Gastroesophageal sphincter (tissue), 4 donors: Measurements from ENCODE around the gene THSD4. TPM values are rescaled to one million over a fixed set of nuclear protein-coding genes. Genes with fewer than 3 reads are reported as not detected.

ENCODE experiments used
- ATAC-seq: fragments of 150-250 bp; one replicate; pipeline ENCODE4 v1.9.1; 2016; ENCODE audit warnings: mild to moderate bottlenecking, moderate library complexity
- H3K27ac ChIP-seq, 4 donors: fragments of 200-600 bp; sonication (generic) in 3 of 4; 1 replicate in 3 of 4; 2 replicates in 1 of 4; pipeline ENCODE4 v1.5.1; 2016 to 2019
- H3K27me3 ChIP-seq: fragments of 200-600 bp; sonication (generic); one replicate; pipeline ENCODE4 v1.5.1; 2019
- H3K36me3 ChIP-seq, 2 donors: fragments of 200-600 bp; sonication (generic); one replicate each; pipeline ENCODE4 v1.5.1; 2019; ENCODE audit warnings: control low read depth in 1 of 2
- H3K4me1 ChIP-seq, 3 donors: fragments of 200-600 bp; sonication (generic); 1 replicate in 2 of 3; 2 replicates in 1 of 3; pipeline ENCODE4 v1.5.1; 2016 to 2019; ENCODE audit warnings: control low read depth in 2 of 3
- H3K4me3 ChIP-seq, 2 donors: fragments of 200-600 bp; sonication (generic); one replicate each; pipeline ENCODE4 v1.5.1; 2019; ENCODE audit warnings: mild to moderate bottlenecking in 1 of 2, moderate library complexity in 1 of 2
- H3K9me3 ChIP-seq, 3 donors: fragments of 200-600 bp; sonication (generic); one replicate each; pipeline ENCODE4 v1.5.1; 2017 to 2019; ENCODE audit warnings: control low read depth in 2 of 3
- EP300 ChIP-seq: sonication (generic); formaldehyde crosslinking; IDR thresholded peaks from one replicate; pipeline ENCODE4 v1.6.1; 2017; ENCODE audit warnings: antibody characterized with exemption, mild to moderate bottlenecking
- POLR2A ChIP-seq, 2 donors: fragments of 450-650 bp; IDR thresholded peaks; one replicate each; pipeline ENCODE4 v1.6.1; 2017; ENCODE audit warnings: antibody characterized with exemption in 2 of 2, mild to moderate bottlenecking in 2 of 2, moderate library complexity in 1 of 2
- POLR2AphosphoS5 ChIP-seq: sonication (generic); formaldehyde crosslinking; IDR thresholded peaks from one replicate; pipeline ENCODE4 v1.6.1; 2017; ENCODE audit warnings: antibody characterized with exemption
- WGBS, 2 donors: methylation state at CpG; one replicate each; pipeline ENCODE4 v1.1.5; 2018; ENCODE audit warnings: low coverage in 1 of 2; 5-methylcytosine and 5-hydroxymethylcytosine counted together
- total RNA-seq, 4 donors: library from RNA; depleted of rRNA; stranded (reverse); fragments of >200 nt; gene quantifications; one replicate each; pipeline ENCODE4 v1.1.0, GENCODE V29; 2016
- TF ChIP-seq, protein P1 (sequence below), 4 experiments: fragments of 200-600 bp in 2 of 4; fragments of 450-650 bp in 2 of 4; sonication (generic) in 1 of 4; IDR thresholded peaks; one replicate each; pipeline ENCODE4 v1.5.1; 2017 to 2019; ENCODE audit warnings: antibody characterized with exemption in 4 of 4, mild to moderate bottlenecking in 2 of 4, moderate library complexity in 2 of 4

THSD4 gene
- total RNA-seq, 4 donors from 2014 or later: 4.6 to 28.5 (median 17.6) TPM

- H3K4me3 ChIP-seq: no peak overlapping the region
- H3K27ac ChIP-seq: no peak overlapping the region
- peaks cover 0 to 8% (median 0%) of the 10 kb centered on the region in 3 donors for H3K4me1 ChIP-seq
- H3K27me3 ChIP-seq: no peaks in the 10 kb centered on the region
- H3K36me3 ChIP-seq: peaks cover 0 to 12% of the 10 kb centered on the region in 2 donors
- no peaks in the 10 kb centered on the region for H3K9me3 ChIP-seq
- no peak for ATAC-seq
- TF ChIP-seq EP300 (no peak), POLR2A (IDR thresholded peaks at IDR 0.05) (no peak), POLR2AphosphoS5 (no peak)
- TF ChIP-seq, protein P1, sequence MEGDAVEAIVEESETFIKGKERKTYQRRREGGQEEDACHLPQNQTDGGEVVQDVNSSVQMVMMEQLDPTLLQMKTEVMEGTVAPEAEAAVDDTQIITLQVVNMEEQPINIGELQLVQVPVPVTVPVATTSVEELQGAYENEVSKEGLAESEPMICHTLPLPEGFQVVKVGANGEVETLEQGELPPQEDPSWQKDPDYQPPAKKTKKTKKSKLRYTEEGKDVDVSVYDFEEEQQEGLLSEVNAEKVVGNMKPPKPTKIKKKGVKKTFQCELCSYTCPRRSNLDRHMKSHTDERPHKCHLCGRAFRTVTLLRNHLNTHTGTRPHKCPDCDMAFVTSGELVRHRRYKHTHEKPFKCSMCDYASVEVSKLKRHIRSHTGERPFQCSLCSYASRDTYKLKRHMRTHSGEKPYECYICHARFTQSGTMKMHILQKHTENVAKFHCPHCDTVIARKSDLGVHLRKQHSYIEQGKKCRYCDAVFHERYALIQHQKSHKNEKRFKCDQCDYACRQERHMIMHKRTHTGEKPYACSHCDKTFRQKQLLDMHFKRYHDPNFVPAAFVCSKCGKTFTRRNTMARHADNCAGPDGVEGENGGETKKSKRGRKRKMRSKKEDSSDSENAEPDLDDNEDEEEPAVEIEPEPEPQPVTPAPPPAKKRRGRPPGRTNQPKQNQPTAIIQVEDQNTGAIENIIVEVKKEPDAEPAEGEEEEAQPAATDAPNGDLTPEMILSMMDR (IDR thresholded peaks at IDR 0.05): no peak
These were observed 660.6 kb downstream of the THSD4 start for GRCh38 chr15:71775856-71776255.

DNA sequence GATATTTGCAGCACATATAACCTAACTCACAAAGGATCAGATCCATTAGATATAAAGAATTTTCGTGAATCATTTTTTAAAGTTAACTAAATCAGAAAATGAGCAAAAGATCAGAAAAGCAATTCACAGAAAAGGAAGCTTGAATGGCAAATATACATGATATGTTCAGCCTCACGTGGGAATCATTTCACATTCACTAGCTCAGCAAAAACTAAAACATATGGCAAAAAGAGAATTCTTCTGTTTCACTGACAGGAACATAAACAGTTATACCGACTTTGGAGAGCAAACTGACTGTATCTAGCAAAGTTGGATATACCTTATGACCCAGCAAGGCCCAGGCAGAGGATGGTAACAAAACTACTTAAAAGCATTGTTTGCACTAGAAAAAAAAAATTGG lies 661.0 kb downstream of the THSD4 start:
- Histone ChIP-seq H3K27ac (no peak overlapping the region), H3K36me3 (peaks cover 0 to 12% of the 10 kb centered on the region in 2 donors), H3K4me1 (peaks cover 0 to 8% (median 0%) of the 10 kb centered on the region in 3 donors), H3K4me3 (no peak overlapping the region), H3K27me3 (no peaks in the 10 kb centered on the region), H3K9me3 (no peaks in the 10 kb centered on the region)
- TF ChIP-seq, protein P1 (IDR thresholded peaks at IDR 0.05): no peak
- TF ChIP-seq EP300 (no peak), POLR2AphosphoS5 (no peak), POLR2A (IDR thresholded peaks at IDR 0.05) (no peak)
- 61 to 68% methylated on average over 3 of the region's 3 CpGs for WGBS, 2 donors
- ATAC-seq: no peak

- 56 to 93% methylated on average over 2 to 4 of the region's 16 CpGs for WGBS, 2 donors
- TF ChIP-seq EP300: no peak
- no peak for TF ChIP-seq POLR2AphosphoS5
- TF ChIP-seq, protein P1 (IDR thresholded peaks at IDR 0.05): no peak
- no peak for TF ChIP-seq POLR2A (IDR thresholded peaks at IDR 0.05)
- Histone ChIP-seq H3K9me3 (no peaks in the 10 kb centered on the region), H3K27ac (no peak overlapping the region), H3K27me3 (no peaks in the 10 kb centered on the region), H3K36me3 (peaks cover 0 to 5% of the 10 kb centered on the region in 2 donors), H3K4me1 (peaks cover 0 to 8% (median 0%) of the 10 kb centered on the region in 3 donors), H3K4me3 (no peak overlapping the region)
- ATAC-seq: no peak
These were observed 662.1 kb downstream of the THSD4 start for GRCh38 chr15:71777216-71777943.

DNA sequence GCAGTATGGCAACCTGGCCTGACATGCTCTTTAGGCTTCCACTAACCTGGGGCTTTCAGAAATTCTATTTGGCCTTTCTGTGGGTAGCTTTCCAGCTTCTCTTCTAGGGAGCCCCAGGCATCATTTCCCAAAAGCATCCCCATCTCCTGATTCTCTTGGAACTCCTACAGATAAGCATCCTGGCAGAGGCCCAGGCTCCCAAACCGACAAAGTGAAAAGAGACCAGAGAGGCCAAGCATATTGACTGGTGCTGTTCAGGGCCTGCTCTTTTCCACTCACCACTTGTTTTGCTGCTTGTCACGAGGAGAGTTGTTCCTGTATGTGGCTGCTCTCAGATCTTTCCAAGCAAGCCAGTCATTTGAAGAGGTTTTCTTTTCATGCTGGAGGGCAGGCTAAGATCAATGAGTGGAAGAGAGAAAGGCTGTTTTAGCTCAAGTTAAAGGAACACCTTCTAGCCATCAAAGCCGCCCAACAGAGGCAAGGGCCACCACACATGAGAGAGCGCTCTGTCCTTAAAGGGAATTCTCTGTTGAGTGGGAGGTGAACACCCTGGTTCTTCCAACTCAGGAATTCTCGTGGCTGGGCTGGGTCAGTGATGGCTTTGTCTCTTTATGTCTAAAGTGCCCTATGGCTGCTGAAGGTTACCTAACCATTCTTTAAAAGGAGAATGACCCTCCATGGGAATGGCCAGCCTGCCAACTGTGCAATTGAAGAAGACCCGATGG lies 664.0 kb downstream of the THSD4 start:
- H3K27ac ChIP-seq: no peak overlapping the region
- WGBS, 2 donors: 74 to 90% methylated on average over 2 to 3 of the region's 6 CpGs

More for the DNA sequence above, 664.0 kb downstream of the THSD4 start:
- Histone ChIP-seq H3K36me3 (peaks cover 0 to 5% of the 10 kb centered on the region in 2 donors), H3K4me3 (no peak overlapping the region), H3K4me1 (peaks cover 0 to 8% (median 0%) of the 10 kb centered on the region in 3 donors), H3K27me3 (peaks cover under 1% of the 10 kb centered on the region), H3K9me3 (no peaks in the 10 kb centered on the region)
- ATAC-seq: no peak
- TF ChIP-seq POLR2A (IDR thresholded peaks at IDR 0.05) (no peak), EP300 (no peak), POLR2AphosphoS5 (no peak)
- TF ChIP-seq, protein P1 (IDR thresholded peaks at IDR 0.05): no peak
